ENCODE measurements around the gene XPA.

The XPA gene

DNA sequence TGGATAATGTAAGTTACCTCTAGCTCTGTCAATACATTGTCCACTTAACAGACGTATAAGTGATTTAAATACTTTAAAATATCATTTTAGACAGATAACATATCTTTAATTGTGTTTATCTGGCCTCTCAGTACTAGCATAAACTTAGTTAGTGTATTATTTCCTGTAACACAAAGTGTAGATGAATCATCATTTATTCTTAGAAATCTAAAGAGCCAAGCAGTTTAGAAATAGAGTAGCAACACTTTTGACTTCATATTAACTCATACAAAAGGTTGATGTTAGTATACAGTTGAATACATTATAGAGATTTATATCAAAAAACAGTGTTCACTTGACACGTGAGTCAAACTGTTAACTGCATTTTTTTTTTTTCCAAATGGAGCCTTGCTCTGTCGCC is 45.5 kb downstream of the XPA start:
- no peak overlapping the region for H3K4me3 ChIP-seq (ENCODE audit: low read depth, low read length)
- TF ChIP-seq, protein P1, sequence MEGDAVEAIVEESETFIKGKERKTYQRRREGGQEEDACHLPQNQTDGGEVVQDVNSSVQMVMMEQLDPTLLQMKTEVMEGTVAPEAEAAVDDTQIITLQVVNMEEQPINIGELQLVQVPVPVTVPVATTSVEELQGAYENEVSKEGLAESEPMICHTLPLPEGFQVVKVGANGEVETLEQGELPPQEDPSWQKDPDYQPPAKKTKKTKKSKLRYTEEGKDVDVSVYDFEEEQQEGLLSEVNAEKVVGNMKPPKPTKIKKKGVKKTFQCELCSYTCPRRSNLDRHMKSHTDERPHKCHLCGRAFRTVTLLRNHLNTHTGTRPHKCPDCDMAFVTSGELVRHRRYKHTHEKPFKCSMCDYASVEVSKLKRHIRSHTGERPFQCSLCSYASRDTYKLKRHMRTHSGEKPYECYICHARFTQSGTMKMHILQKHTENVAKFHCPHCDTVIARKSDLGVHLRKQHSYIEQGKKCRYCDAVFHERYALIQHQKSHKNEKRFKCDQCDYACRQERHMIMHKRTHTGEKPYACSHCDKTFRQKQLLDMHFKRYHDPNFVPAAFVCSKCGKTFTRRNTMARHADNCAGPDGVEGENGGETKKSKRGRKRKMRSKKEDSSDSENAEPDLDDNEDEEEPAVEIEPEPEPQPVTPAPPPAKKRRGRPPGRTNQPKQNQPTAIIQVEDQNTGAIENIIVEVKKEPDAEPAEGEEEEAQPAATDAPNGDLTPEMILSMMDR (IDR thresholded peaks at IDR 0.05; ENCODE audit: borderline replicate concordance, insufficient read depth, low read depth, low read length), result no peak

DNA sequence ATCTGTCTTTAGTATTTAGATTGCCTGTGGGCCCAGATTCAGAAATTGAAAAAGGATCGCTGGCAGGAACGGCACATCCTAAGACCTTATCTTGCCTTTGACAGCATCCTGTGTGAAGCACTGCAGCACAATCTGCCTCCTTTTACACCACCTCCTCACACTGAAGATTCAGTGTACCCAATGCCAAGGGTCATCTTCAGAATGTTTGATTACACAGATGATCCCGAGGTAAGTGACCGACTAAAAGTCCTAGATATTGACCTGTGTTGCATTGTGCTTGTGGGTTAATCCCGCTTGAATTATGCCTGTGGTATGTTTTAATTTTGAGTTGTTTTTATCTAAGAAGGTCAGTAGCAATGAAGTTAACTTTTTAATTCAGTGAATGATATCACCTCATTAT is 49.1 kb downstream of the XPA start:
- no peak overlapping the region for H3K4me3 ChIP-seq (ENCODE audit: low read depth, low read length)
- TF ChIP-seq, protein P1 (IDR thresholded peaks at IDR 0.05; ENCODE audit: borderline replicate concordance, insufficient read depth, low read depth, low read length), result no peak

DNA sequence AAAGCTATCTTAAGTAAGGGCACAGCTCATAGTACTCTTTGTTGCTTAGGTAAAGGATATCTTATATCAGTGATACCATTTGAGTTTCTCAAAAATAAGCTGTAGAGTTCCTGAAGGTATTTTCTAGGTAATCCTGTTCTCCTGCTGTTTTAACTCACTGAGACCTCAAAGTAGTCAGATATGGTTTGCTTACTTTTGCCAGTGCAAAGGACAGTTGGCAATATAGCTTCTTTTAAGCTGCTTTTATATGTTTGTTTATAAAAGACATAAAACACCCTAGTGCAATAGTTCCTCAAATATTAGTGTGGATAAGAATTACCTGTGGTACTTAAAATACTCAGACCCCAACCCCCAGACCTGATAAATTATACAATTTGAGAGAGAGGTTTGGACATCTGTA is 51.4 kb downstream of the XPA start:
- H3K4me3 ChIP-seq (ENCODE audit: low read depth, low read length), result no peak overlapping the region
- TF ChIP-seq, protein P1 (IDR thresholded peaks at IDR 0.05; ENCODE audit: borderline replicate concordance, insufficient read depth, low read depth, low read length), result no peak

DNA sequence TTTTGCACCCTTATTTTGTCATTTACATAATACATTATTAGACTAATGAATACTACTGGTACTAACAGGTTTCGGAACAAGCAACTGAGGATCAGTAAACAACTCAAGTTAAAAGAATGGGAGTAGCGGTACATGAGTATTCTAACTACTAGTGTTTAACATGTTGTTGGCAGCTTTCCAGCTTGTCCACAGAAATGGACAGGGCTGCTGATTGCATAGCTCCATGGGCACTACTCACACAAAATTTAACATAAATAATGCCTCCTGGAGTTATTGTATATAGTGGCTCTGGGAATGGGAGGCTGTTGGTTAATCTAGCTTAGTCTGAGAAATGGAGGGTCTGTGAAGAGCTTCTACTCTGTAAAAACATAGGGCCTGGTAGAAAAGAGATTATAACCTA is 56.8 kb downstream of the XPA start:
- H3K4me3 ChIP-seq (ENCODE audit: low read depth, low read length), result no peak overlapping the region
- TF ChIP-seq, protein P1 (IDR thresholded peaks at IDR 0.05; ENCODE audit: borderline replicate concordance, insufficient read depth, low read depth, low read length), result no peak

DNA sequence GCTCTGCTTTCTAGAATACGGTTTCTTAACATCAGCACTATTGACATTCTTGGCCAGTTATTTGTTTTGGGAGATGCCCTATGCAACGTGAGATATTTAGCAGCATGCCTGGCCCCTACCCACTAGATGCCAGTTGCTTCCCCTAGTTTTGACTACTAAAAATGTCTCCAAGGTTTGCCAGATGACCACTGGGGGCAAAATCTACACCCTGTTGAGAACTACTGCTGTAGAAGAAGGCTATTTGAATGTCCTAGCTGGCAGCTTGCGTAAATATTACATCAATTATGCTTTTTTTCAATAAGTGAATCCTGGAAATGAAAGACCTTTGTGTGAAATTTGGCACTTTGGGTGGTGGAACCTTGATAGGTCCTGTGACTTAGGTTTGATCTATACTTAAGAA is 58.5 kb downstream of the XPA start:
- TF ChIP-seq, protein P1 (IDR thresholded peaks at IDR 0.05; ENCODE audit: borderline replicate concordance, insufficient read depth, low read depth, low read length), result peak; percentile 19; the same call in 1 of the 2 replicates
- no peak overlapping the region for H3K4me3 ChIP-seq (ENCODE audit: low read depth, low read length)

DNA sequence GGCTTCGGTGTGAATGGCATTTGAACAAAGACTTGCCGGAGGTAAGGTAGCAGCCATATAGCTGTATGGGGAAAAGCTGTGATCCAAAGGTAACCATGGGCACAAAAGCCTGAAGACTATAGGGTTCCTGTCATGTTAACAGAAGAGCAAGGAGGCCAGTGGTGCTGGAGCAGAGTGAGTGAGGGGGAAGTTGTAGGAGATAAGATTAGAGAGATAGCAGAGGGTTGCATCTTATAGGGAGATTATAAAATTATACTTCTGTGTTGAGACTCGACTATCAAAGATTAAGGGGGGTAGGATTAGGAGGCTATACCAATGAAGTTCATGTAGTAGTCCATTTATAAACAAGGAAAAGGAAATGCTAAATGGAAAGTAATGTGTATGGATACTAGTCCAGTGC is 60.2 kb downstream of the XPA start:
- TF ChIP-seq, protein P1 (IDR thresholded peaks at IDR 0.05; ENCODE audit: borderline replicate concordance, insufficient read depth, low read depth, low read length), result no peak
- no peak overlapping the region for H3K4me3 ChIP-seq (ENCODE audit: low read depth, low read length)

DNA sequence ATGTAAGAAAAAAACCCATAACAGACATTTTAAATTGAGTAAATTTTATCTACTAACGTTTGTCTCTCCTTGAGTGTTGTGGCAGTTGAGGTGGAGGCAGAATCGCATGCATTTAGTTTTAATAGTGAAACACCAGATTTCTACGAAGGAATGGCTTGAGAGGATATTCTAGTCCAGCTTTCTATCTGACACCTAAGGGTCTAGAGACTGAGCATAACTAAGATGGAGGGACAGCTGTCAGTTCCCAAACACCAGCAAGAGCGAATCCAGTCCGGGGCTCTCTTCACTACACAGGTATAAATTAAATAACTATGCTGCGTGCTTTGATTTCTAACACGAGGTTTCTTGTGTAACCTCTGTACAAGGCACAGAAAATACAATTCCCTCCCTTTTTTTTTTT is 62.1 kb downstream of the XPA start:
- peak overlapping the region; percentile 95 for H3K4me3 ChIP-seq (ENCODE audit: low read depth, low read length)
- TF ChIP-seq, protein P1 (IDR thresholded peaks at IDR 0.05; ENCODE audit: borderline replicate concordance, insufficient read depth, low read depth, low read length), result no peak
